RWPE2 (cell line): ENCODE data around the gene LAMB2.
A peak's percentile ranks its signal among the peaks of the same experiment; 100 is the strongest.

Source experiments
- ATAC-seq: fragments of 200-7000 bp; cut with Tn5 transposase; 3 replicates; pipeline ENCODE4 v1.9.1; 2021; ENCODE audit warnings: low read depth
- DNase-seq: peaks from one replicate; pipeline ENCODE4 v3.0.0-alpha.2; 2020; ENCODE audit warnings: low spot score
- H3K27ac ChIP-seq: fragments of 450-650 bp; 2 replicates; pipeline ENCODE4 v1.5.1; 2017; ENCODE audit warnings: mild to moderate bottlenecking; ENCODE audit not compliant: poor library complexity, severe bottlenecking
- H3K27me3 ChIP-seq: fragments of 250-450 bp; sonication (Bioruptor Pico); 2 replicates; pipeline ENCODE4 v1.5.1; 2021; ENCODE audit warnings: mild to moderate bottlenecking, moderate library complexity; ENCODE audit not compliant: insufficient read depth, poor library complexity, severe bottlenecking
- H3K36me3 ChIP-seq: fragments of 250-450 bp; sonication (Bioruptor Pico); 2 replicates; pipeline ENCODE4 v1.5.1; 2020; ENCODE audit warnings: low read depth, mild to moderate bottlenecking, moderate library complexity
- H3K4me1 ChIP-seq: fragments of 250-450 bp; sonication (Bioruptor Pico); 2 replicates; pipeline ENCODE4 v1.5.1; 2021; ENCODE audit warnings: mild to moderate bottlenecking, moderate library complexity; ENCODE audit not compliant: insufficient read depth, poor library complexity, severe bottlenecking
- H3K4me3 ChIP-seq: fragments of 250-450 bp; sonication (Bioruptor Pico); 2 replicates; pipeline ENCODE4 v1.5.1; 2021; ENCODE audit warnings: mild to moderate bottlenecking, moderate library complexity; ENCODE audit not compliant: severe bottlenecking
- H3K9me3 ChIP-seq: fragments of 250-450 bp; sonication (Bioruptor Pico); 2 replicates; pipeline ENCODE4 v1.5.1; 2021; ENCODE audit warnings: mild to moderate bottlenecking, moderate library complexity; ENCODE audit not compliant: severe bottlenecking
- CTCF ChIP-seq: fragments of 450-650 bp; IDR thresholded peaks from one replicate; pipeline ENCODE4 v1.5.1; 2017; ENCODE audit warnings: mild to moderate bottlenecking, moderate library complexity; ENCODE audit not compliant: poor library complexity, severe bottlenecking

Gene LAMB2

GRCh38 chr3:49134471-49135265 is 1.8 kb upstream of the LAMB2 start:
- no peak for DNase-seq
- ATAC-seq = no peak
- no peaks in the 10 kb centered on the region for H3K27me3 ChIP-seq
- no peak for TF ChIP-seq CTCF
- H3K27ac ChIP-seq = no peak overlapping the region
- no peaks in the 10 kb centered on the region for H3K4me1 ChIP-seq
- no peak overlapping the region for H3K4me3 ChIP-seq
- no peaks in the 10 kb centered on the region for H3K36me3 ChIP-seq
- H3K9me3 ChIP-seq = no peaks in the 10 kb centered on the region

- no peak for DNase-seq
- Histone ChIP-seq H3K4me1 (no peaks in the 10 kb centered on the region), H3K27me3 (no peaks in the 10 kb centered on the region), H3K4me3 (peak overlapping the region; percentile 25), H3K9me3 (no peaks in the 10 kb centered on the region), H3K36me3 (no peaks in the 10 kb centered on the region), H3K27ac (no peak overlapping the region)
- no peak for TF ChIP-seq CTCF
- ATAC-seq = peak; percentile 55
Observed at GRCh38 chr3:49133226-49133951, 539 bp upstream of the LAMB2 start.

- no peak for TF ChIP-seq CTCF
- H3K27ac ChIP-seq = no peak overlapping the region
- DNase-seq = no peak
- peak overlapping the region; percentile 25 for H3K4me3 ChIP-seq
- H3K9me3 ChIP-seq = no peaks in the 10 kb centered on the region
- H3K27me3 ChIP-seq = no peaks in the 10 kb centered on the region
- H3K4me1 ChIP-seq = no peaks in the 10 kb centered on the region
- ATAC-seq = no peak
- no peaks in the 10 kb centered on the region for H3K36me3 ChIP-seq
Observed at GRCh38 chr3:49132073-49132436, 795 bp downstream of the LAMB2 start.

- no peaks in the 10 kb centered on the region for H3K4me1 ChIP-seq
- no peak overlapping the region for H3K4me3 ChIP-seq
- no peak overlapping the region for H3K27ac ChIP-seq
- ATAC-seq (no peak), DNase-seq (no peak)
- H3K36me3 ChIP-seq = no peaks in the 10 kb centered on the region
- H3K9me3 ChIP-seq = no peaks in the 10 kb centered on the region
- TF ChIP-seq CTCF = no peak
- no peaks in the 10 kb centered on the region for H3K27me3 ChIP-seq
Observed at GRCh38 chr3:49131576-49131975, 1.3 kb downstream of the LAMB2 start.

GRCh38 chr3:49131040-49131439 is 1.8 kb downstream of the LAMB2 start:
- TF ChIP-seq CTCF = no peak
- Histone ChIP-seq H3K9me3 (no peaks in the 10 kb centered on the region), H3K4me1 (no peaks in the 10 kb centered on the region), H3K27me3 (no peaks in the 10 kb centered on the region), H3K27ac (no peak overlapping the region), H3K4me3 (no peak overlapping the region), H3K36me3 (no peaks in the 10 kb centered on the region)
- ATAC-seq (no peak), DNase-seq (no peak)
